ENCODE measurements around the gene ENTPD7. TPM values are rescaled to one million over a fixed set of nuclear protein-coding genes. Genes with fewer than 3 reads are reported as not detected.

ENTPD7 gene
- polyA plus RNA-seq, 1 donor from 2014 or later, result 4.1 TPM

DNA sequence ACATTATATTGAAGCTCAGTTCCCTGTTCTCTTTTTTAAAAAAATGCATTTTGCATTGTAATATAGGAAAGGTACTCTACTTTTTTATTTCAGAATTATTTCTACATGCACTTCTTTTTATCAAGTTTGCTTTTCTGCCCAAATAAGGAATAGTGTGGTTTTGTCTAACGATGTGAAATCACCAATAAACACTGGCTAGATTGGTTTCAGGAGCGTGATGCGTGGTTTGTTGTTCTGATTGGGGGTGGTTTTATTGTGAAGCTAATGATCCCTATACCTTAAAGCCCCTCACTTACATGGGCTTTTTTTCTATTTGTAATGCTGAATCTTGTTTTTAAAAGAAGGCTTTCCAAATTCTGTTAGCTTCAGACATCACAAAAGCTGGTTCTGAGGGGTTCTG lies 17.6 kb downstream of the ENTPD7 start:
- Histone ChIP-seq H3K36me3 (ENCODE audit: insufficient read depth, low read length) (no peaks in the 10 kb centered on the region), H3K79me2 (replicated peaks; ENCODE audit: insufficient read depth, low read length) (no peaks in the 10 kb centered on the region), H3K9me2 (ENCODE audit: insufficient read depth, low read length) (no peaks in the 10 kb centered on the region), H3F3A (ENCODE audit: insufficient read depth, low read length, poor library complexity, severe bottlenecking) (no peaks in the 10 kb centered on the region), H3K4me3 (ENCODE audit: low read length) (no peak overlapping the region), H3K9ac (ENCODE audit: low read length) (no peak overlapping the region), H3K27ac (ENCODE audit: low read length) (no peak overlapping the region), H3K9me3 (ENCODE audit: low read length) (no peaks in the 10 kb centered on the region), H2AFZ (ENCODE audit: low read depth, low read length) (no peak overlapping the region), H4K20me1 (ENCODE audit: insufficient read depth) (no peaks in the 10 kb centered on the region), H3K4me2 (ENCODE audit: low read length) (no peak overlapping the region), H3K27me3 (ENCODE audit: insufficient read depth, low read depth, low read length) (no peaks in the 10 kb centered on the region)
- TF ChIP-seq, protein P1, sequence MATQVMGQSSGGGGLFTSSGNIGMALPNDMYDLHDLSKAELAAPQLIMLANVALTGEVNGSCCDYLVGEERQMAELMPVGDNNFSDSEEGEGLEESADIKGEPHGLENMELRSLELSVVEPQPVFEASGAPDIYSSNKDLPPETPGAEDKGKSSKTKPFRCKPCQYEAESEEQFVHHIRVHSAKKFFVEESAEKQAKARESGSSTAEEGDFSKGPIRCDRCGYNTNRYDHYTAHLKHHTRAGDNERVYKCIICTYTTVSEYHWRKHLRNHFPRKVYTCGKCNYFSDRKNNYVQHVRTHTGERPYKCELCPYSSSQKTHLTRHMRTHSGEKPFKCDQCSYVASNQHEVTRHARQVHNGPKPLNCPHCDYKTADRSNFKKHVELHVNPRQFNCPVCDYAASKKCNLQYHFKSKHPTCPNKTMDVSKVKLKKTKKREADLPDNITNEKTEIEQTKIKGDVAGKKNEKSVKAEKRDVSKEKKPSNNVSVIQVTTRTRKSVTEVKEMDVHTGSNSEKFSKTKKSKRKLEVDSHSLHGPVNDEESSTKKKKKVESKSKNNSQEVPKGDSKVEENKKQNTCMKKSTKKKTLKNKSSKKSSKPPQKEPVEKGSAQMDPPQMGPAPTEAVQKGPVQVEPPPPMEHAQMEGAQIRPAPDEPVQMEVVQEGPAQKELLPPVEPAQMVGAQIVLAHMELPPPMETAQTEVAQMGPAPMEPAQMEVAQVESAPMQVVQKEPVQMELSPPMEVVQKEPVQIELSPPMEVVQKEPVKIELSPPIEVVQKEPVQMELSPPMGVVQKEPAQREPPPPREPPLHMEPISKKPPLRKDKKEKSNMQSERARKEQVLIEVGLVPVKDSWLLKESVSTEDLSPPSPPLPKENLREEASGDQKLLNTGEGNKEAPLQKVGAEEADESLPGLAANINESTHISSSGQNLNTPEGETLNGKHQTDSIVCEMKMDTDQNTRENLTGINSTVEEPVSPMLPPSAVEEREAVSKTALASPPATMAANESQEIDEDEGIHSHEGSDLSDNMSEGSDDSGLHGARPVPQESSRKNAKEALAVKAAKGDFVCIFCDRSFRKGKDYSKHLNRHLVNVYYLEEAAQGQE (IDR thresholded peaks at IDR 0.05; ENCODE audit: borderline replicate concordance), result no peak
- TF ChIP-seq, protein P2, sequence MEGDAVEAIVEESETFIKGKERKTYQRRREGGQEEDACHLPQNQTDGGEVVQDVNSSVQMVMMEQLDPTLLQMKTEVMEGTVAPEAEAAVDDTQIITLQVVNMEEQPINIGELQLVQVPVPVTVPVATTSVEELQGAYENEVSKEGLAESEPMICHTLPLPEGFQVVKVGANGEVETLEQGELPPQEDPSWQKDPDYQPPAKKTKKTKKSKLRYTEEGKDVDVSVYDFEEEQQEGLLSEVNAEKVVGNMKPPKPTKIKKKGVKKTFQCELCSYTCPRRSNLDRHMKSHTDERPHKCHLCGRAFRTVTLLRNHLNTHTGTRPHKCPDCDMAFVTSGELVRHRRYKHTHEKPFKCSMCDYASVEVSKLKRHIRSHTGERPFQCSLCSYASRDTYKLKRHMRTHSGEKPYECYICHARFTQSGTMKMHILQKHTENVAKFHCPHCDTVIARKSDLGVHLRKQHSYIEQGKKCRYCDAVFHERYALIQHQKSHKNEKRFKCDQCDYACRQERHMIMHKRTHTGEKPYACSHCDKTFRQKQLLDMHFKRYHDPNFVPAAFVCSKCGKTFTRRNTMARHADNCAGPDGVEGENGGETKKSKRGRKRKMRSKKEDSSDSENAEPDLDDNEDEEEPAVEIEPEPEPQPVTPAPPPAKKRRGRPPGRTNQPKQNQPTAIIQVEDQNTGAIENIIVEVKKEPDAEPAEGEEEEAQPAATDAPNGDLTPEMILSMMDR (IDR thresholded peaks at IDR 0.05; ENCODE audit: poor library complexity, severe bottlenecking), result no peak
- TF ChIP-seq POLR2AphosphoS5 (IDR thresholded peaks at IDR 0.05), result no peak
- no peak for TF ChIP-seq SMC3 (conservative IDR thresholded peaks at IDR 0.05; ENCODE audit: poor library complexity)
- TF ChIP-seq TAF1 (IDR thresholded peaks at IDR 0.05; ENCODE audit: low read depth), result no peak
- no peak for TF ChIP-seq RAD21 (conservative IDR thresholded peaks at IDR 0.05)
- no peak for TF ChIP-seq MXI1 (conservative IDR thresholded peaks at IDR 0.05; ENCODE audit: poor library complexity, severe bottlenecking)
- TF ChIP-seq EZH2 (IDR thresholded peaks at IDR 0.05; ENCODE audit: borderline replicate concordance, insufficient read depth, low read length, poor library complexity, severe bottlenecking), result no peak

DNA sequence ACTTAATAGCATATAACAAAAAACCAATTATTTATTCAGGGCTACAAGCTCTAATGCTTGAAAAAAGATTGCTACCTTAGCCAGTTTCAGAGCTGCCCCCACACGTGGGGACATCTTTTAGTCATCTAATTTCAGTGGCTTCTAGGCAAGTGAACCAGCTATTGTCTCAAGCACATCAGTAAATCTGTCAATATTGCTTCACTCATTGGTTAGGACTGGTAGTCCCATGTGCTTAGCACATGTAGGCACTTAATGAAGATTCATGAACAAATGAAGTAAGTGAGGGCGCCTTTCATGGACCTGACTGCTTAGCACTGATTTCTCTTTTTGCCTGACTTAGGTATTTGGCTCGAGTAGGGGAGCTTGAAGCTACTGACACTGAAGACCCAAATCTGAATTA lies 19.6 kb downstream of the ENTPD7 start:
- TF ChIP-seq POLR2AphosphoS5 (IDR thresholded peaks at IDR 0.05), result no peak
- no peak for TF ChIP-seq EZH2 (IDR thresholded peaks at IDR 0.05; ENCODE audit: borderline replicate concordance, insufficient read depth, low read length, poor library complexity, severe bottlenecking)
- TF ChIP-seq EP300 (conservative IDR thresholded peaks at IDR 0.05; ENCODE audit: poor library complexity, severe bottlenecking), result no peak
- no peak for TF ChIP-seq SMC3 (conservative IDR thresholded peaks at IDR 0.05; ENCODE audit: poor library complexity)
- no peak for TF ChIP-seq RAD21 (conservative IDR thresholded peaks at IDR 0.05)
- TF ChIP-seq, protein P1 (IDR thresholded peaks at IDR 0.05; ENCODE audit: borderline replicate concordance), result no peak
- TF ChIP-seq TAF1 (IDR thresholded peaks at IDR 0.05; ENCODE audit: low read depth), result no peak
- no peak for TF ChIP-seq MXI1 (conservative IDR thresholded peaks at IDR 0.05; ENCODE audit: poor library complexity, severe bottlenecking)
- TF ChIP-seq, protein P2 (IDR thresholded peaks at IDR 0.05; ENCODE audit: poor library complexity, severe bottlenecking), result no peak
- Histone ChIP-seq H3K9me2 (ENCODE audit: insufficient read depth, low read length) (no peaks in the 10 kb centered on the region), H4K20me1 (ENCODE audit: insufficient read depth) (no peaks in the 10 kb centered on the region), H2AFZ (ENCODE audit: low read depth, low read length) (no peak overlapping the region), H3K4me3 (ENCODE audit: low read length) (no peak overlapping the region), H3K79me2 (replicated peaks; ENCODE audit: insufficient read depth, low read length) (no peaks in the 10 kb centered on the region), H3F3A (ENCODE audit: insufficient read depth, low read length, poor library complexity, severe bottlenecking) (no peaks in the 10 kb centered on the region), H3K36me3 (ENCODE audit: insufficient read depth, low read length) (no peaks in the 10 kb centered on the region), H3K27ac (ENCODE audit: low read length) (no peak overlapping the region), H3K4me2 (ENCODE audit: low read length) (no peak overlapping the region), H3K27me3 (ENCODE audit: insufficient read depth, low read depth, low read length) (no peaks in the 10 kb centered on the region), H3K9me3 (ENCODE audit: low read length) (no peaks in the 10 kb centered on the region), H3K9ac (ENCODE audit: low read length) (no peak overlapping the region)

Measured in neural cell (in vitro differentiated cells).